Dermis microvascular lymphatic vessel endothelial cell (primary cell): ENCODE measurements around the gene TMEM40. TPM values are rescaled to one million over a fixed set of nuclear protein-coding genes. Genes with fewer than 3 reads are reported as not detected.

Source experiments
- total RNA-seq: library from RNA; depleted of rRNA; stranded (reverse); fragments of >200 nt; gene quantifications from 2 replicates; pipeline ENCODE4 v1.2.1, GENCODE V29; 2014

The TMEM40 gene
- total RNA-seq, 1 donor from 2014 or later, result 0.13 TPM

Other genes with a start within 250 kb of the TMEM40 start
- gene MKRN2OS, start 213.8 kb downstream of the TMEM40 start, total RNA-seq, result not detected in 2 replicates
- 24.5 and 29.0 TPM in 2 replicates for gene MKRN2, start 202.2 kb downstream of the TMEM40 start, total RNA-seq
- gene RAF1, start 95.1 kb downstream of the TMEM40 start, total RNA-seq, result 70.9 and 84.0 TPM in 2 replicates
- 1.2 and 1.8 TPM in 2 replicates for gene CAND2, start 37.4 kb upstream of the TMEM40 start, total RNA-seq
- 1,083 and 1,565 TPM in 2 replicates for gene RPL32, start 82.3 kb upstream of the TMEM40 start, total RNA-seq